Measurements from ENCODE around the gene GNB3.
A peak's percentile ranks its signal among the peaks of the same experiment; 100 is the strongest.
"Not testable (repeated sequence)": the region's sequence is repeated elsewhere in the genome, so short reads cannot be mapped to it uniquely, and the experiment has no call there.

The GNB3 gene

DNA sequence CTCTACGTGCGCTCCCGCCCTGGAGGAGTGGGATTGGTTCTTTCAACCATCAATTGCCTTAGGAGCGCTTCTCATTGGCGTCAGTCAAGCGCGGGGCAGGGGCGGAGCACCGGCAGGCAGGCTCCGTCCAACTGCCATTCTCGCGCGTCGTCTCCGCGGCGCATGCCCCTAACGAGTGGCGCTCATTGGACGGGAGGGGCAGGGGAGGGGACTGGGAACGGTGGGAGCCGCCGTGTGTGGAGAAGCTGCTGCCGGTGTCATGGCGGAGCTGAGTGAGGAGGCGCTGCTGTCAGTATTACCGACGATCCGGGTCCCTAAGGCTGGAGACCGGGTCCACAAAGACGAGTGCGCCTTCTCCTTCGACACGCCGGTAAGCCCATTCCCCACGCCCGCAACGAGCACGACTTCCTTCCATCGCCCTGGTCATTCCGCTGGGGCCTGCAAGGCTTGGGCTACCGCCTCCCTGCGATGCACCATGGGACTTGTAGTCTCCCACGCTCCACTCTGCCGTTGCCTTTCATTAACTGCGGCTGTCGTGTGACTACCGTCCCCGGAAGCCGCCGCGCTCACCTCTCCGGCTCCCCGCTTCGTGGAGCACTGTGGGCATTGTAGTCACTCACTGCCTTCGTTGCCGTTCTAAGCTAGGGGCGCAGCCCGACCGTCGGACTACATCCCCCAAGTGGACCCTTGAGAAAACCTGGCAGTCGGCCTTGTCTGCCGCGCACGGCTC is 11.4 kb downstream of the GNB3 start, which contains the start of gene USP5:
USP5 (plus strand) TSS at position 230 of the 730 bp plus-strand sequence; CDS start at position 260, 30 bp downstream.
- in situ Hi-C loops (cut with HindIII; ENCODE audit: low pct_ligation_motif_present, low pct_unique_long_range_greater_than_20kb, low sequenced_read_pairs) = no loop called here
- DNase-seq = peak; percentile 100

DNA sequence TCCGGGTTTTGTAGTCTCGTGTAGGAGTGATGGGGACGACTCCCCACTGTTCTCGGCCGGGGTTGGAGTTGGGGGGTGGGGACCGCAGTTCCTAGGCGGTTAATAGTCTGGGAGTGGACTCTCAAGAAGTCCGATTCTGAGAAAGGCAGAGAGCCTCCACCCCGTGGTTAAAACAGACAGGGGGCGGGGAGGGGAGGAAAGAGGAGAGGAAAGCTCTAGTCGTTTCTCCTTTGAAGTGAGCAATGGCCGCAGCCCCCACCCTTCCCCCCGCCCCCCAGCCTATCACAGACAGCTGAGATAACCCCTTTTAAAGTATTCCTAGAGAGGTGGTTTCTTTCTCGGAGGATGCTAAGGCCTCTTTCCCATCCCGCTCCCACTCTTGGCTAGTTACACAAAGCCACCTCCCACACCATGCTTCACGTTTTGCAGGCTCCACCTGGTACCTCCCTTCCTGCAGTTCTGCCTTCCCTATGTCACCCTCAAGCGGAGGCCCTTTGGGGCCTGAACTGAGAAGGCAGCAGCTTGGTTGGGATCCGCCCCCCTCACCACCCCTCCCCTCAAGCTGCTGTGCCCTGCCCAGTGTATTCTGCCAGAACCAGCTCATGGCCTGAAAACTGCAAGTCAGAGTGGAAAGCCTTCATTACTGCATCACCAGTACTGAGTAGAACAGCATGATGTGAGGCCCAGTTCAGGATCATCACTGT is 12.1 kb downstream of the GNB3 start:
- in situ Hi-C loops (cut with HindIII; ENCODE audit: low pct_ligation_motif_present, low pct_unique_long_range_greater_than_20kb, low sequenced_read_pairs) = no loop called here
- peak; percentile 80 for DNase-seq

DNA sequence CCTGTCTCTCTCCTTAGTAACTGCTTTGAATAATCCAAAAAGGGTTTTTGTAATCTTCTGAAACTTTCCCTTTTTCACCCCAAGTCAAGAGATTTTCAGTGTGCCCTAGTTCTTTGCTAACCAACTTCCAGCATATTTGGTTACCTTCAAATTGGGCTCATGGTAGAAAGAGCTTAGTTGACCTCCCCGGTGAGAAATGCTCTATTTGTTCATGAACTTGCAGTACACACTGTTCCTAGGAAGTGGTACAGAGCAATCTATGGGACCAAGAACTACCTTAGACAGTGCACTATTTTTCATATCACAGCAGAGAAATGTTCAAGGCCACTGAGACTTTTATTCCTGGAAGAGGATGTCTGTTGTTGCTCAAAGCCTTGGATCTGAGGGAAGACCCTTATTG is 12.9 kb downstream of the GNB3 start:
- in situ Hi-C loops (cut with HindIII; ENCODE audit: low pct_ligation_motif_present, low pct_unique_long_range_greater_than_20kb, low sequenced_read_pairs) = no loop called here
- no peak for DNase-seq

DNA sequence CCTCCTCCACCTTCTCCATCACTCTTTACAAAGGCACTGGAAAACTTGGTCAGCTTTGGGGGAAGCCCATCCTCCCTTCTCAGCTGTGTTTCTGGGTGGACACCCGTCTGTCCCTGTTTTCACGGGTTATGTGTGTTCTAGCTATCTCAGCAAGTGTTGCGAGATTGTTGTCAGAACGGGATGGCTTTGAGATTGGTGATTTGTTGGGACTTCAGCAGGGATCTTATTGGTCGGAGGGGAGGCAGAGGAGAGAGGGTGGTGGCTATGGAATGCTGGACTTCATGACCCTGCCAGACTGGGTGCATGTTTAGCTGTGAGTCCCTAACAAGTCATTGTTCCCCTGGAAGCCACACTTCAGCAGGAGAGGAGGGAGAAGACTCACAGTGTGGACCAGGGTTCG is 13.3 kb downstream of the GNB3 start:
- in situ Hi-C loops (cut with HindIII; ENCODE audit: low pct_ligation_motif_present, low pct_unique_long_range_greater_than_20kb, low sequenced_read_pairs) = no loop called here
- DNase-seq = no peak

- DNase-seq = no peak
- in situ Hi-C loops (cut with HindIII; ENCODE audit: low pct_ligation_motif_present, low pct_unique_long_range_greater_than_20kb, low sequenced_read_pairs) = no loop called here
These were observed 14.6 kb downstream of the GNB3 start for GRCh38 chr12:6855322-6855721.

GRCh38 chr12:6858799-6859198 is 18.1 kb downstream of the GNB3 start:
- DNase-seq = no peak
- in situ Hi-C loops (cut with HindIII; ENCODE audit: low pct_ligation_motif_present, low pct_unique_long_range_greater_than_20kb, low sequenced_read_pairs) = no loop called here

DNA sequence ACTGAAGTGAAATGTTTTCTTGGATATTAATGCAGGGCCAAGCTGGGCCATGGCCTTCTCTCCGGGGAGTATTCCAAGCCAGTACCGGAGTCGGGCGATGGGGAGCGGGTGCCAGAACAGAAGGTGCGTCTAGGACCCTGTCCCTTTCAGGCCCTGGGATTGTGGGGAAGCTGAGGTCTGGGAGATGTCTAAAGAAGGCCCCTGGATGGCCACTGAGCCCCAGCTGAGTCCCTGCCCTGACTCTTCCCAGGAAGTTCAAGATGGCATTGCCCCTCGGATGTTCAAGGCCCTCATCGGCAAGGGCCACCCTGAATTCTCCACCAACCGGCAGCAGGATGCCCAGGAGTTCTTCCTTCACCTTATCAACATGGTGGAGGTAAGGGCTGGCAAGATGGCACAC is 19.4 kb downstream of the GNB3 start:
- in situ Hi-C loops (cut with HindIII; ENCODE audit: low pct_ligation_motif_present, low pct_unique_long_range_greater_than_20kb, low sequenced_read_pairs) = no loop called here

DNA sequence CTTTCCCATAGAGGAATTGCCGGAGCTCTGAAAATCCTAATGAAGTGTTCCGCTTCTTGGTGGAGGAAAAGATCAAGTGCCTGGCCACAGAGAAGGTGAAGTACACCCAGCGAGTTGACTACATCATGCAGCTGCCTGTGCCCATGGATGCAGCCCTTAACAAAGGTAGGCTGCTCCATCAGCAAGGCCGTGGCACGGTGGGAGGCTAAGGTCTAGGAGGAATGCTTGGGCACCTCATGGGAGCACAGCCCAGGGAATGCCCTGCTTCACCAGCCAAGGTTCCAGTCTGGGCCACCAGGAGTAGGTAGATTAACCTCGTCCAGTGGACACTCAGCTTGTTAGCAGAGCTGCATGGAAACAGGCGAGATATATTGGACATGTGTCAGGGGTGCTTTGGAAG is 20.2 kb downstream of the GNB3 start:
- in situ Hi-C loops (cut with HindIII; ENCODE audit: low pct_ligation_motif_present, low pct_unique_long_range_greater_than_20kb, low sequenced_read_pairs) = no loop called here
- DNase-seq = no peak

More for the DNA sequence above, 19.4 kb downstream of the GNB3 start:
- DNase-seq = no peak

GRCh38 chr12:6861391-6861790 is 20.7 kb downstream of the GNB3 start:
- in situ Hi-C loops (cut with HindIII; ENCODE audit: low pct_ligation_motif_present, low pct_unique_long_range_greater_than_20kb, low sequenced_read_pairs) = no loop called here
- DNase-seq = no peak

GRCh38 chr12:6863033-6863432 is 22.3 kb downstream of the GNB3 start:
- in situ Hi-C loops (cut with HindIII; ENCODE audit: low pct_ligation_motif_present, low pct_unique_long_range_greater_than_20kb, low sequenced_read_pairs) = no loop called here
- DNase-seq = no peak

DNA sequence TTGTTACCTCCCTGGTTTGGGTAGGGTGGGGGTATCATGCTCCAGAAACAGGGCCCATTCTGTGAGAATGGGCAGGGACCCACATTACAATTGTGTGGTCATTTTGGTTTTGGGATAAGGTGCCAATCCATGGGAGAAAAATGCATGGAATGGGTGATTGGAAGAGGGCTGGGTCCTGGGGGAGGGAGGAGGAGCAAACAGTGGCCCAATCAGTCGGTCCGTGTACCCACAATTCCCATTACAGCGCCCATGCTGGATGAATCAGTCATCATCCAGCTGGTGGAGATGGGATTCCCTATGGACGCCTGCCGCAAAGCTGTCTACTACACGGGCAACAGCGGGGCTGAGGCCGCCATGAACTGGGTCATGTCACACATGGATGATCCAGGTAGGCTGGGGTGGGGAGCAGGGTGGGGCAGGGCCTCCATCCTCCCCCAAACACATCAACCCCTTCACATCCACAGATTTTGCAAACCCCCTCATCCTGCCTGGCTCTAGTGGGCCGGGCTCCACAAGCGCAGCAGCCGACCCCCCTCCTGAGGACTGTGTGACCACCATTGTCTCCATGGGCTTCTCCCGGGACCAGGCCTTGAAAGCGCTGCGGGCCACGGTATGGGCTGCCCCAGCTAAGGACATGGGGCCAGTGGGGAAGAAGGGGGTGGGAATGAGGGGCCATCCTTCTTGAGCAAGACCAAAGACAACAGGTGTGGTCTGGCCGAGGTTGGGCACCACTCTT is 23.0 kb downstream of the GNB3 start:
- in situ Hi-C loops (cut with HindIII; ENCODE audit: low pct_ligation_motif_present, low pct_unique_long_range_greater_than_20kb, low sequenced_read_pairs) = no loop called here
- no peak for DNase-seq

DNA sequence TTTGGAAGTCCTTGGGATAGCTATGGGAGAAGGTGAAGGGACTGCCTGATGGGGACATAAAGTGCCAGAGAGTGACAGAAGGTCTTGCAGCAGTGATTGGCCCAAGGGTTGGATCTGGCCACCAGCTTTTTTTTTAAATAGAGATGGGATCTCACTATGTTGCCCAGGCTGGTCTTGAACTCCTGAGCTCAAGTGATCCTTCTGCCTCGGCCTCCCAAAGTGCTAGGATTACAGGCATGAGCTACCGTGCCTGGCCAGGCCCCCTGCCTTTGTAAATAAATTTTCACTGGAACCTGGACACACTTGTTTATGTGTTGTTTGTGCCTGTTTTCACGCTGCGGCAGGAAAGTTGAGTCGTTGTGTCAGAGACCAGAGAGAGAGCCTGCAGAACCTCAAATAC is 24.6 kb downstream of the GNB3 start:
- in situ Hi-C loops (cut with HindIII; ENCODE audit: low pct_ligation_motif_present, low pct_unique_long_range_greater_than_20kb, low sequenced_read_pairs); DNase-seq: not testable (repeated sequence)

DNA sequence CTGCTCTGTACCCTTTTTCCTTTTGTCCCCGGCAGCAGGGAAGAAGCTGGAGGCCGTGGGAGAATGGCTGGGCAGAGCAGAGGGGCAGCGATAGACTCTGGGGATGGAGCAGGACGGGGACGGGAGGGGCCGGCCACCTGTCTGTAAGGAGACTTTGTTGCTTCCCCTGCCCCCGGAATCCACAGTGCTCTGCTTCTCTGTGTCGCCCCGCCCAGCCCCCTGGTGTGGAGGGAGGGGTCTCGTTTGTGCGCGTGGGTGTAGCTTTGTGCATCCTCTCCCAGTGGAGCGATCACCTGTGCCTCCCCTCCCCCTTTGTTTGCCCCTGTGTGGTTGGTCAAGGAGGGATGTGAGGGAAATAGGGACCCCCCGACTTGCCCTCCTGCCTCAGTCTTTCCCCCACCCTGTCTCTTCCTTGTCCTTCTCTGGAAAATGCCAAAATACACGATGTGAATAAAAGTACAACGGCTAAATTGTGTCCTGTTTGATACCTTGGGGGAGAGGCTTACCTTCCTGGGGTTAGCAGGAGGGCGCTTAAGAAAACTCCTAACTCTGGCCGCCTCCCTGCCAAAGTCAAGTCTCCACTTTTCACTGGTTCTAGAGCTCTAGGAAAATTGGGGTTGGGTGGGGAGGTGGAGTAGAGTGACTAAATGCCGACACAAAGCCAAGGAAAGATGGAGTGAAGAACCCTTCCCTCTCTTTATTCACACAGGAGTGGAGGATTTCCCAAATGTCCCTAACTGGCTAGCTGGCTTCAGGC is 25.6 kb downstream of the GNB3 start:
- DNase-seq = no peak
- in situ Hi-C loops (cut with HindIII; ENCODE audit: low pct_ligation_motif_present, low pct_unique_long_range_greater_than_20kb, low sequenced_read_pairs) = no loop called here

DNA sequence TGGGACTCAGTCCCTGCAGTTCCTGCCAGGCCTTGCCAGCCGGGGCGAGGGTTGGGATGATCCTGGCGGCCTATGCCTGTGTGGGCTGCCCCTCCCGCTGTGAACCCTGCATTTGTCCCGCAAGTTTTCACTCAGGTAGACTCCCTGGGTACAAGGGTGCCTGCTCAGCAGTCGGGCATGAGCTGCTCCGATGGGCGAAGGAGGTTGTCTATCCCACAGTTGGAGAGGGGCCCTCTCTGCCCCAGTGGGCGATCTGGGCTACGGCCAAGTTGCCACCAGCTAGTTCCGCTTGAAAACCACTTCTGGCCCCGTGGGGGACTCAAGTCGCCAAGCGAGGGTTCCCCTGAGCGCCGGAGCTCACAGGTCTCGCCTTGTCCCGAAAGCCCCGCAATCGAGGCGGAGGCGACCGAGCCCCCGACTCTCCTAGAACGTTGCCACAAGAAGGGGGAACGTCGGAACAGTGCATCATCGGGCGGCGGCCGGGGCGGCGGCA is 26.2 kb downstream of the GNB3 start:
- in situ Hi-C loops (cut with HindIII; ENCODE audit: low pct_ligation_motif_present, low pct_unique_long_range_greater_than_20kb, low sequenced_read_pairs) = no loop called here
- peak; percentile 36 for DNase-seq

- DNase-seq = peak; percentile 85
- in situ Hi-C loops (cut with HindIII; ENCODE audit: low pct_ligation_motif_present, low pct_unique_long_range_greater_than_20kb, low sequenced_read_pairs) = no loop called here
These were observed 26.9 kb downstream of the GNB3 start, which contains the start of gene TPI1 for GRCh38 chr12:6867413-6868210. Gene TPI1 (plus strand): TSS chr12:6867531. CDS start chr12:6867567, 36 bp downstream.

- in situ Hi-C loops (cut with HindIII; ENCODE audit: low pct_ligation_motif_present, low pct_unique_long_range_greater_than_20kb, low sequenced_read_pairs) = no loop called here
- peak; percentile 36 for DNase-seq
These were observed 27.7 kb downstream of the GNB3 start for GRCh38 chr12:6868211-6869048.
